IPS DF 19.7 (cell line): ENCODE results near the gene ANKFY1.
"Not testable (repeated sequence)": the region's sequence is repeated elsewhere in the genome, so short reads cannot be mapped to it uniquely, and the experiment has no call there.

Experiments
- DNase-seq: peaks from one replicate; pipeline ENCODE4 v3.0.0-alpha.2; 2013; ENCODE audit warnings: low read depth, low spot score

The ANKFY1 gene

GRCh38 chr17:4262703-4263102 lies 1.1 kb downstream of the ANKFY1 start:
- DNase-seq: no peak

- no peak for DNase-seq
These were observed 2.3 kb downstream of the ANKFY1 start for GRCh38 chr17:4261452-4261851.

- no peak for DNase-seq
These were observed 4.9 kb downstream of the ANKFY1 start for GRCh38 chr17:4258867-4259266.

GRCh38 chr17:4256952-4257351 lies 6.8 kb downstream of the ANKFY1 start:
- no peak for DNase-seq

GRCh38 chr17:4255271-4255670 lies 8.5 kb downstream of the ANKFY1 start:
- DNase-seq: not testable (repeated sequence)

GRCh38 chr17:4250887-4251286 lies 12.9 kb downstream of the ANKFY1 start:
- DNase-seq: no peak

GRCh38 chr17:4249452-4250029 lies 14.2 kb downstream of the ANKFY1 start:
- DNase-seq: no peak

GRCh38 chr17:4248504-4249277 lies 15.1 kb downstream of the ANKFY1 start:
- no peak for DNase-seq

- DNase-seq: no peak
These were observed 15.8 kb downstream of the ANKFY1 start for GRCh38 chr17:4247971-4248388.

- no peak for DNase-seq
These were observed 16.3 kb downstream of the ANKFY1 start for GRCh38 chr17:4247361-4247970.

GRCh38 chr17:4246674-4247073 lies 17.1 kb downstream of the ANKFY1 start:
- DNase-seq: no peak

GRCh38 chr17:4241535-4241934 lies 22.2 kb downstream of the ANKFY1 start:
- no peak for DNase-seq

GRCh38 chr17:4236456-4236855 lies 27.3 kb downstream of the ANKFY1 start:
- DNase-seq: no peak

GRCh38 chr17:4235372-4236279 lies 28.2 kb downstream of the ANKFY1 start:
- DNase-seq: no peak

- no peak for DNase-seq
These were observed 29.4 kb downstream of the ANKFY1 start for GRCh38 chr17:4234401-4234800.

- DNase-seq: no peak
These were observed 30.0 kb downstream of the ANKFY1 start for GRCh38 chr17:4233668-4234258.

- DNase-seq: no peak
These were observed 31.5 kb downstream of the ANKFY1 start for GRCh38 chr17:4232168-4232813.

- DNase-seq: no peak
These were observed 33.9 kb downstream of the ANKFY1 start for GRCh38 chr17:4229627-4230541.

- DNase-seq: no peak
These were observed 41.7 kb downstream of the ANKFY1 start for GRCh38 chr17:4221899-4222659.
